CD14-positive monocyte (primary cell): ENCODE results near the gene RHOV. TPM values are rescaled to one million over a fixed set of nuclear protein-coding genes. Genes with fewer than 3 reads are reported as not detected.

Experiments used
- DNase-seq, 3 donors: peaks; one replicate each; pipeline ENCODE4 v3.0.0-alpha.2; 2011 to 2022
- H2AFZ ChIP-seq: 2 replicates; pipeline ENCODE4 v1.6.0; 2012; ENCODE audit warnings: mild to moderate bottlenecking, low read depth, low read length, inconsistent platforms; ENCODE audit not compliant: insufficient read depth, poor library complexity, severe bottlenecking
- H3K27ac ChIP-seq, 2 donors: 1 replicate in 1 of 2; 2 replicates in 1 of 2; pipeline ENCODE4 v1.5.1; 2012 to 2013; ENCODE audit warnings: low read length in 2 of 2, control low read depth in 1 of 2, inconsistent platforms in 1 of 2, low read depth in 1 of 2, mild to moderate bottlenecking in 1 of 2
- H3K27me3 ChIP-seq, 2 donors: one replicate each; pipeline versions ENCODE4 v1.6.0 to v1.6.1; 2011 to 2013; ENCODE audit warnings: low read length in 2 of 2; ENCODE audit not compliant: control insufficient read depth in 2 of 2, insufficient read depth in 2 of 2
- H3K36me3 ChIP-seq, 2 donors: replicated peaks in 1 of 2; 1 replicate in 1 of 2; 2 replicates in 1 of 2; pipeline versions ENCODE4 v1.5.1 to v1.6.1; 2012 to 2013; ENCODE audit warnings: low read length in 2 of 2, control low read depth in 1 of 2, inconsistent platforms in 1 of 2, mild to moderate bottlenecking in 1 of 2; ENCODE audit not compliant: insufficient read depth in 2 of 2, control insufficient read depth in 1 of 2
- H3K4me1 ChIP-seq, 2 donors: 1 replicate in 1 of 2; 2 replicates in 1 of 2; pipeline versions ENCODE4 v1.5.1 to v1.6.1; 2012 to 2013; ENCODE audit warnings: low read length in 2 of 2, control low read depth in 1 of 2, inconsistent platforms in 1 of 2, mild to moderate bottlenecking in 1 of 2, moderate library complexity in 1 of 2; ENCODE audit not compliant: insufficient read depth in 2 of 2, control insufficient read depth in 1 of 2
- H3K4me2 ChIP-seq: replicated peaks from 2 replicates; pipeline ENCODE3; 2012; ENCODE audit warnings: low read length, moderate library complexity, mild to moderate bottlenecking; ENCODE audit not compliant: poor library complexity, severe bottlenecking; ENCODE audit errors: extremely low read depth
- H3K4me3 ChIP-seq, 3 experiments: fragments of 200-600 bp in 1 of 3; sonication (generic) in 1 of 3; replicated peaks in 1 of 3; 1 replicate in 2 of 3; 2 replicates in 1 of 3; pipeline ENCODE4 v1.5.1; 2011 to 2013; ENCODE audit warnings: low read length in 3 of 3, mild to moderate bottlenecking in 3 of 3, control low read depth in 2 of 3, low read depth in 2 of 3, inconsistent platforms in 1 of 3, moderate library complexity in 1 of 3
- H3K79me2 ChIP-seq: 2 replicates; pipeline ENCODE4 v1.6.0; 2012; ENCODE audit warnings: mild to moderate bottlenecking, control low read depth, inconsistent platforms, low read length, moderate library complexity; ENCODE audit not compliant: insufficient read depth
- H3K9ac ChIP-seq: 2 replicates; pipeline ENCODE4 v1.6.0; 2017; ENCODE audit warnings: low read length, mild to moderate bottlenecking; ENCODE audit not compliant: insufficient read depth, poor library complexity, severe bottlenecking
- H3K9me3 ChIP-seq, 2 donors: replicated peaks in 1 of 2; 1 replicate in 1 of 2; 2 replicates in 1 of 2; pipeline versions ENCODE4 v1.5.1 to v1.6.1; 2012 to 2013; ENCODE audit warnings: low read length in 2 of 2, control low read depth in 1 of 2; ENCODE audit not compliant: control insufficient read depth in 1 of 2, insufficient read depth in 1 of 2
- H4K20me1 ChIP-seq: 2 replicates; pipeline ENCODE4 v1.6.0; 2012; ENCODE audit warnings: mild to moderate bottlenecking, low read length, control low read depth, moderate library complexity; ENCODE audit not compliant: insufficient read depth
- H3K27ac Mint-ChIP-seq, 7 donors: one replicate each; pipeline ENCODE4 v1.8.0; 2020; ENCODE audit warnings: mild to moderate bottlenecking in 7 of 7, mixed read lengths in 7 of 7, moderate library complexity in 6 of 7, inconsistent platforms in 2 of 7
- H3K27me3 Mint-ChIP-seq, 3 donors: one replicate each; pipeline ENCODE4 v1.8.0; 2021 to 2022; ENCODE audit warnings: low read depth in 3 of 3, mild to moderate bottlenecking in 3 of 3, mixed read lengths in 3 of 3, moderate library complexity in 3 of 3, inconsistent platforms in 1 of 3
- H3K36me3 Mint-ChIP-seq, 2 donors: one replicate each; pipeline ENCODE4 v1.8.0; 2020; ENCODE audit warnings: mixed read lengths in 2 of 2, inconsistent platforms in 1 of 2, mild to moderate bottlenecking in 1 of 2
- H3K4me1 Mint-ChIP-seq: one replicate; pipeline ENCODE4 v1.8.0; 2020; ENCODE audit warnings: mild to moderate bottlenecking, mixed read lengths
- H3K4me3 Mint-ChIP-seq, 2 donors: one replicate each; pipeline ENCODE4 v1.8.0; 2020; ENCODE audit warnings: mild to moderate bottlenecking in 2 of 2, mixed read lengths in 2 of 2, moderate library complexity in 1 of 2
- H3K9me3 Mint-ChIP-seq, 7 donors: one replicate each; pipeline ENCODE4 v1.8.0; 2020 to 2022; ENCODE audit warnings: mixed read lengths in 7 of 7, mild to moderate bottlenecking in 6 of 7, moderate library complexity in 6 of 7, inconsistent platforms in 2 of 7
- CTCF ChIP-seq: fragments of 200-600 bp; IDR thresholded peaks from one replicate; pipeline ENCODE4 v1.8.0; 2022; ENCODE audit warnings: antibody characterized with exemption, mild to moderate bottlenecking
- WGBS: methylation state at CpG from one replicate; pipeline ENCODE4 v1.1.5; 2013; ENCODE audit warnings: missing lambda C conversion rate; ENCODE audit not compliant: insufficient coverage; 5-methylcytosine and 5-hydroxymethylcytosine counted together
- intact Hi-C, 2 donors: fragments of 100-400 bp; cut with micrococcal nuclease; formaldehyde crosslinking; loops; one replicate each; pipeline versions ENCODE4 v1.15.0 to v1.15.1; 2023
- polyA plus RNA-seq, 3 donors: library from polyadenylated mRNA; depleted of rRNA in 1 of 3; unstranded in 2 of 3; stranded (reverse) in 1 of 3; fragments of 300-500 nt in 2 of 3; fragments of >200 nt in 1 of 3; fragmentation: Illumina TruSeq in 2 of 3; gene quantifications; 1 replicate in 2 of 3; 2 replicates in 1 of 3; pipeline ENCODE4 v1.2.3, GENCODE V29; 2012 to 2021

The RHOV gene
- polyA plus RNA-seq, 3 donors = 0.08 TPM; not detected in 2

GRCh38 chr15:40841741-40842140 lies 32.3 kb downstream of the RHOV start:
- Mint-ChIP-seq H3K27ac (no peak overlapping the region), H3K27me3 (peaks cover 12 to 37% (median 18%) of the 10 kb centered on the region in 3 donors), H3K36me3 (peaks cover 0 to 7% of the 10 kb centered on the region in 2 donors), H3K4me1 (peaks cover 24% of the 10 kb centered on the region), H3K4me3 (no peak overlapping the region), H3K9me3 (peaks cover 0 to 6% (median 2%) of the 10 kb centered on the region in 7 donors)
- peaks cover 24 to 33% of the 10 kb centered on the region in 2 donors for H3K4me1 ChIP-seq
- intact Hi-C loops = no loop called here
- H3K79me2 ChIP-seq = no peaks in the 10 kb centered on the region
- peaks cover 0 to 2% of the 10 kb centered on the region in 2 donors for H3K9me3 ChIP-seq
- peaks cover 6 to 17% of the 10 kb centered on the region in 2 donors for H3K27me3 ChIP-seq
- WGBS = no CpG with 5 or more reads among the region's 2 CpGs
- no peak for DNase-seq
- no peaks in the 10 kb centered on the region for H3K36me3 ChIP-seq
- no peak overlapping the region for H3K4me2 ChIP-seq
- no peak overlapping the region for H3K27ac ChIP-seq
- H3K9ac ChIP-seq = no peak overlapping the region
- H3K4me3 ChIP-seq = no peak overlapping the region
- no peak for TF ChIP-seq CTCF
- no peak overlapping the region for H2AFZ ChIP-seq
- no peaks in the 10 kb centered on the region for H4K20me1 ChIP-seq

- Histone ChIP-seq H3K9ac (no peak overlapping the region), H2AFZ (no peak overlapping the region), H3K36me3 (no peaks in the 10 kb centered on the region), H3K79me2 (no peaks in the 10 kb centered on the region), H4K20me1 (no peaks in the 10 kb centered on the region), H3K4me2 (no peak overlapping the region), H3K27ac (no peak overlapping the region), H3K4me1 (peaks cover 0 to 3% of the 10 kb centered on the region in 2 donors), H3K9me3 (peaks cover 0 to 2% of the 10 kb centered on the region in 2 donors), H3K4me3 (no peak overlapping the region), H3K27me3 (peaks cover 6 to 17% of the 10 kb centered on the region in 2 donors)
- peaks cover 0 to 5% (median 2%) of the 10 kb centered on the region in 7 donors for H3K9me3 Mint-ChIP-seq
- H3K27ac Mint-ChIP-seq = no peak overlapping the region
- peaks cover 0 to 3% of the 10 kb centered on the region in 2 donors for H3K36me3 Mint-ChIP-seq
- intact Hi-C loops = no loop called here
- H3K4me3 Mint-ChIP-seq = no peak overlapping the region
- DNase-seq = no peak
- H3K4me1 Mint-ChIP-seq = peaks cover 4% of the 10 kb centered on the region
- no peak for TF ChIP-seq CTCF
- H3K27me3 Mint-ChIP-seq = peaks cover 8 to 22% (median 12%) of the 10 kb centered on the region in 3 donors
- no CpG with 5 or more reads among the region's 5 CpGs for WGBS
Observed at GRCh38 chr15:40838756-40839155, 35.3 kb downstream of the RHOV start.
